HG03045 (cell line): ENCODE data around the gene SLC25A6.
A peak's percentile ranks its signal among the peaks of the same experiment; 100 is the strongest.
"Not testable (repeated sequence)": the region's sequence is repeated elsewhere in the genome, so short reads cannot be mapped to it uniquely, and the experiment has no call there.

ENCODE experiments used
- ATAC-seq: cut with Tn5 transposase; IDR thresholded peaks from one replicate; pipeline ENCODE4 v1.9.1; 2021; ENCODE audit warnings: mild to moderate bottlenecking, moderate library complexity; ENCODE audit not compliant: unreplicated experiment

SLC25A6 gene

GRCh38 chrX:1416327-1416784 is 24.4 kb upstream of the SLC25A6 start:
- ATAC-seq: no peak

GRCh38 chrX:1412551-1413161 is 20.7 kb upstream of the SLC25A6 start:
- ATAC-seq: no peak

- no peak for ATAC-seq
Observed at GRCh38 chrX:1411326-1411725, 19.4 kb upstream of the SLC25A6 start.

GRCh38 chrX:1407035-1407434 is 15.1 kb upstream of the SLC25A6 start:
- no peak for ATAC-seq

GRCh38 chrX:1405769-1406168 is 13.9 kb upstream of the SLC25A6 start:
- ATAC-seq: not testable (repeated sequence)

- not testable (repeated sequence) for ATAC-seq
Observed at GRCh38 chrX:1403867-1404266, 12.0 kb upstream of the SLC25A6 start.

- no peak for ATAC-seq
Observed at GRCh38 chrX:1403228-1403627, 11.3 kb upstream of the SLC25A6 start.

DNA sequence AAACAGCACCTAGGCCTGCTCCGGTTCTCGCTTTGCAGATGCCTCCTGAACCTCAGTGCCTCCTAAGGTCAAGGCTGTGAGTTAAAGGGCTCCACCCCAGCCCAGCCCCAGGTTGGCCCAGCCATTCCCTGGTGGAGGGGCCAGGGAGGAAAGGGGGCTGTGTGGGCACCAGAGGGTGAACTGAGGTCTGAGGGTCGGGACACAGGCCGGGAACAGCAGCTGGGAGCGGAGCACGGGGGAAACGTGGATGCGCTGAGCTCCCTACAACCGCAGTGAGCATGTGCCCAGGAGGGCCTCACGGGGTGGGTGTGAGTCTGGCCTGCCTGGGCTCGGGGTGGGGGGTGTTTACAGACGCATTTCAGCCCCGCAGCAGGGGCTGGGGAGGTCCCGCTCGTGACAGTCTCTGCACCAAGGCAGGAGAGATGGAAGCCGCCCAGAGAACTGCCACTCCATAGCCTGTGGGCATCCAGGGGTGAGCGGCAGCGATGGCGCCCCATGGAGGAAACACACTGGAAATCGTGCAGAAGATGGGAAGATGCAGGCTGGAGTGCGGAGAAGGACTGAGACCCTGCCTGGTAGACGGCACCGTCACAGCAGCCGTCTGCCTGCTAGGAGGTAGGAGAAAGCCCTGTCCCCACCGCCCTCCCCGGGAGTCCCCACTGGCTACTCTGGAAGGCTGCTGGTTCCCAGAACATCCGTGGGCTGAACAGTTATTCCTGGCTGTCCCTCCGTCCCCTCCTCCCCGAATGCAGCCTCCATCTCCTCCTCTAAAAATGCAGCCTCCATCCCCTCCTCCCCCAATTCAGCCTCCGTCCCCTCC is 9.9 kb upstream of the SLC25A6 start:
- ATAC-seq: no peak

DNA sequence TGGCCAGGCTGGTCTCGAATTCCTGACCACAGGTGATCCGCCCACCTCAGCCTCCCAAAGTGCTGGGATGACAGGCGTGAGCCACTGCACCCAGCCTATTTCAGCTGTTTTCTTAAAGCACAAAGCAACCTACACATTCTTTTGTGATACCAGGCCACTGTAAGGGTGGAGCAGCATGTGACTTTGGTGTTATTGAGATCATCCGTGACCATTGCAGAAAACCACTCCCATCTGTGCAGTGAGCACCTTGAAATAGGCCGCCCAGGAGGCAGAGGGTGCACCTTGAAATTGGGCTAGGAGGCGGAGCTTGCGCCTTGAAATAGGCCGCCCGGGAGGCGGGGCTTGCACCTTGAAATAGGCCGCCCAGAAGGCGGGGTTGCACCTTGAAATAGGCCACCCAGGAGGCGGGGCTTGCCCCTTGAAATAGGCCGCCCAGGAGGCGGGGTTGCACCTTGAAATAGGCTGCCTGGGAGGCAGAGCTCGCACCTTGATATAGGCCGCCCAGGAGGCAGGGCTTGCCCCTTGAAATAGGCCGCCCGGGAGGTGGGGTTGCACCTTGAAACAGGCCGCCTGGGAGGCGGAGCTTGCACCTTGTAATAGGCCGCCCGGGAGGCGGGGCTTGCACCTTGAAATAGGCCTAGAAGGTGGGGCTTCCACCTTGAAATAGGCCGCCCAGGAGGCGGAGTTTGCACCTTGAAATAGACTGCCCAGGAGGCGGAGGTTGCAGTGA is 9.0 kb upstream of the SLC25A6 start:
- ATAC-seq: no peak

- no peak for ATAC-seq
Observed at GRCh38 chrX:1400049-1400448, 8.1 kb upstream of the SLC25A6 start.

DNA sequence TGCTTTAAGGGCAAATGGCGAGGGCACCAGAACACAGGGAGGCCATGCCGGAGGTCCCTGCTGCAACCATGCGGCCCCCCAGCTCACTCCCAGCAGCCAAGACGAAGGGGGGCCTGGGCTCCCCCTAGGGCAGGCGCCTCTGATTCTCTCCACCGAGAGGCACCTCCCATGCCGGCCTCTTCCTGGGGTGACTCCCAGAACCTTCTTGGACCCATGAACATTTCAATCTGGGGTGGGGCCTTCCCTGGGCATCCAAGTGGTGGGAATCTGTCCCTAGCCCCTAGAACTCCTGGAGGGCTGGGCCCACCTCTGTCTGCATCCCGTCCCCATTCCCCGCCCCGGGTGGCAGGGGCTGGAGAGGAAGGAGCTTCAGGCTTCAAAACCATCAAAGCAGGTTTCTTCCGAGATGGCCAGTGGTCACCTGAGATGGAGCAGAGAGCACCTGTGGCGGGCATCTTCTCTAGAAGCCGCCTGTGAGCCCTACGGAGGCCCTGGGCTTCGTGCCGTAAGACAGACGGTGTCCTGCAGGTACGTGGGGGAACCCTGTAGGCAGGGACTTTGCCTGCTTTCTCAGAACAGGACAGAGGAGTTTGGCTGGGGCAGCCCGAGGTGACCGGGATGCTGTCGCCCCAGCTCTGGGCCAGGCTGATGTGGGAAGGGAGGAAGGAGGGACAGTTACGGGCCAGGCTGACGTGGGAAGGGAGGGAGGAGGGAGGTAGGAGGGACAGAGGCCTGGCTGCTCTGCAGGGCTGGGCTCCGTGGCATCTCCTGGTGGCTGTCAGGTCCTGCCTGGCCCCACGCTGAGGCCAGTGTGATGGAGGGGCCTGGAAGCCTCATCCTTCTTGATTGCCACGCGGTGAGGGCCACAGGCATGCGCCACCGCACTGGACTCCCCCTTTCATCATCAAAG is 6.8 kb upstream of the SLC25A6 start:
- ATAC-seq: no peak

GRCh38 chrX:1397441-1398270 is 5.7 kb upstream of the SLC25A6 start:
- no peak for ATAC-seq

GRCh38 chrX:1397001-1397400 is 5.1 kb upstream of the SLC25A6 start:
- ATAC-seq: no peak

DNA sequence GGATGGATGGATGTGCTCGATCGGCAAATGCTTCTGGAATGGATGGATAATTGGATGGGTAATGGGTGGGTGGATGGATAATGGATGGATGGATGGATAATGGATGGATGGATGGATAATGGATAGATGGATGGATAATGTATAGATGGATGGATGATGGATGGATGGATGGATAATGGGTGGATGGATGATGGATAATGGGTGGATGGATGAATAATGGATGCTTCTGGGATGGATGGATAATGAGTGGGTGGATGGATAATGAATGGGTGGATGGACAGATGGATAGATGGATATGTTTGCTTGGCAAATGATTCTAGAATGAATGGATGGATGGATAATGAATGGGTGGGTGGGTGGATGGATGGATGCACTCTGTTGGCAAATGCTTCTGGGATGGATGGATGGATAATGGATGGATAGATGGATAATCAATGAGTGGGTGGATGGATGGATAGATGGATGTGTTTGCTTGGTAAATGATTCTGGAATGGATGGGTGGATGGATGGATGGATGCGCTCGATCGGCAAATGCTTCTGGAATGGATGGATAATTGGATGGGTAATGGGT is 3.8 kb upstream of the SLC25A6 start:
- no peak for ATAC-seq

DNA sequence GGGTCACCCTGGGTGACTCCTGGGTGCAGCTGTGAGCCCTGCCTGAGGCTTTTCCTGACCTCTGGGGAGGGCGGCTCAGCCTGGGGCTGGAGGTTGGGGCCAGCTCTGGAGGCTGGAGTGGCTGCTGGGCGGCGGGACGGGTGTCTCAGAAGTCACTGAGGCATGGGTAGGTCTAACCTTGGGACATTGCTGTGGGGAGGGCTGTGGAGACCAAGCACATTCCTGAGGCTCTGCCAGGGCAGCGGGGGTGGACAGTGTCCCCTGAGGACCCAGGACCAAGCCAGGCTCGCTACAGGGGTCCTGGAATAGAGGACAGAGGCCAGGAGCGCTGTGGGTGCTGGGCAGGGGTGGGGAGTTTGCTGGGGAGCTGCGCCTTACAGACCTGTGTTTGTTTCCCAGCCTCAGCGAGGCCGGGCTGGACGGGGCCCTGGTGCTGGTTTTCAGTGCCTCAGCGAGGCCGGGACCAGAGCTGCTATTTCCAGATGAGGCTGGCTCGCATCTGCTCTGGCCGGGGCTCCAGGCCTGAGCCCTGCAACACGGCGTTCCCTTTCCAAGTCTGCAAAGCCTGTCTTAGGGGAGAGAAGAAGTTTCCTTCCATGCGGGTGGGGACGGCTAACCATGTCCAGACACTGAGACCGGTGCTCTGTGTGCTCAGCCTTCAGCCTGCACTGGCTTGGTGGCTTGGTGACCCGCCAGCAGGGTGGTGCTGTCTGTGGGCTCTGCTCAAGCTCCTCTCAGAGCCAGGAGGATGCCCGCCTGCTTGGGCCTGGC is 3.0 kb upstream of the SLC25A6 start:
- no peak for ATAC-seq

DNA sequence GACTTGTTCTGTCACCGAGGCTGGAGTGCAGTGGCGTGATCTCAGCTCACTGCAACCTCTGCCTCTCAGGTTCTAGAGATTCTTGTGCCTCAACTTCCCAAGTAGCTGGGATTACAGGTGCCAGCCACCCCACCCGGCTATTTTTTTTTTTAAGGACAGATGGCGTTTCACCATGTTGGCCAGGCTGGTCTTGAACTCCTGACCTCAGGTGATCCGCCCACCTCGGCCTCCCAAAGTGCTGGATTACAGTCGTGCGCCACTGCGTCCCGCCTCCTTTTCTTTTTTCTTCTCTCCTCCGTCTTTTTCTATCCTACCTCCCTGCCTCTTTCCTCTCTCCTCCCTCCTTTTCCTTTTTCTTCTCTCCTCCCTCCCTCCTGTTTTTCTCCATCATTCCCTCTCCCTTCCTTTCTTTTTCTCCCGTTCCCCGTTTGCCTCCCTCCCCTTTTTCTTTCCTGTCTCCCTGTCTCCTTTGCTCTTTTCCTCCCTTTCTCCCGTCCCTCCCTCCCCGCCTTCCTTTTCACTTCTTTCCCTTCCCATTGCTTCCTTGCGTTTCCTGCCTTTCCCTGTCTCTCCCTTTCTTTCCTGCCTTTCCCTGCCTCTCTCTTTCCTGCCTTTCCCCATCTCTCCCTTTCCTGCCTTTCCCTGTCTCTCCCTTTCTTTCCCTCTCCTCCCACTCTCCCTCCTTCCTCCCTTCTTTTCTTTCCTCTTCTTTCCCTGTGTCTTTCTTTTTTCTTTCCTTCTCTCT is 2.1 kb upstream of the SLC25A6 start:
- ATAC-seq: no peak

- ATAC-seq: peak; percentile 20
Observed at GRCh38 chrX:1392376-1393068, 609 bp upstream of the SLC25A6 start.

DNA sequence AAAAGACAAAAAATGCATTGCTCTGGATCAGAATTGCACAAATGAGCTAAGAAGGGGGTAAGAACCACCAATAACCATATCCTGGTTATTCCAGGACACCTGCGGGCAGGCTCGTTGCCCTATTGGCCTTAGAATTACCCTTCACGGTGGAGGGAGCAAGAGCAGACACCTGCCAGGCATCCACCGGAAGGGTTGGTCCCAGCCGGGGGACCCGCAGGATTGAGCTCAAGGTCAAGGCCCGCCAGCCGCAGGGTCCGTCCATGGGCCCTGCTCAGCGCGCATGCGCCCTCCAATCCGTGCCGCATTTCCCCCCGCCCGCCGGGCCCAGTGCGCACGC is 575 bp downstream of the SLC25A6 start:
- no peak for ATAC-seq
